HCEC 1CT (cell line): ENCODE results near the gene CASP8AP2.
"Not testable (repeated sequence)": the region's sequence is repeated elsewhere in the genome, so short reads cannot be mapped to it uniquely, and the experiment has no call there.

Experiments used
- DNase-seq: peaks from one replicate; pipeline ENCODE4 v3.0.0-alpha.2; 2017

Gene CASP8AP2

DNA sequence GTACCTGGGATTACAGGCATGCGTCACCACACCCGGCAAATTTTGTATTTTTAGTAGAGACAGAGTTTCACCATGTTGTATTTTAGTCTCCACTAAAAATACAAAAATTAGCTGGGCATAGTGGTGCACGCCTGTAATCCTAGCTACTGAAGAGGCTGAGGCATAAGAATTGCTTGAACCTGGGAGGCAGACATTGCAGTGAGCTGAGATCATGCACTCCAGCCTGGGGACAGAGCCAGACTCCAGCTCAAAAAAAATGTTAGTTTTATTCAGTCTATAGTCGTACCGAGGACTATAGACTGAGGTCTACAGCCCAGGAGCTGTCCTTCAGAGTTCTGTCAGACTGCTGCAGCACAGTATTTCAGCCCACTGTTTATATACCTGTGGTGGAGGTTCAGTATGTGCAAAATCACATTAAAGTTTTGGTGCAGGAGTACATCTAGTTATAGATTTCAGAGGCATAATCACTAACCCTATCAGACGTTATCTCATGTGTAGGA lies 3.6 kb upstream of the CASP8AP2 start:
- no peak for DNase-seq

DNA sequence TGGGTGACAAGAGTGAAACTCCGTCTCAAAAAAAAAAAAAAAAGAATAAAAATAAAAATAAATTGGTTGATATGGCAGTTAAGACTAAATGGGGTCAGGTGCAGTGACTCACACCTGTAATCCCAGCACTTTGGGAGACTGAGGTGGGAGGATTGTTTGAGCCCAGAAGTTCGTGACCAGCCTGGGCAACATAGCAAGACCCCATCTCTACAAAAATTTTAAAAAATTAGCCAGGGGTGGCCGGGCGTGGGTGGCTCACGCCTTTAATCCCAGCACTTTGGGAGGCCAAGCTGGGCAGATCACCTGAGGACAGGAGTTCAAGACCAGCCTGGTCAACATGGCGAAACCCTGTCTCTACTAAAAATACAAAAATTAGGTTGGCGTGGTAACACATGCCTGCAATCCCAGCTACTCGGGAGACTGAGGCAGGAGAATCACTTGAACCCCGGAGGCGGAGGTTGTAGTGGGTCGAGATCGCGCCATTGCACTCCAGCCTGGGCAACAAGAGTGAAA lies 1.1 kb upstream of the CASP8AP2 start:
- not testable (repeated sequence) for DNase-seq

- peak; percentile 3 for DNase-seq
Observed at GRCh38 chr6:89828988-89829471, 650 bp upstream of the CASP8AP2 start.

GRCh38 chr6:89830170-89830809 lies 610 bp downstream of the CASP8AP2 start:
- no peak for DNase-seq

GRCh38 chr6:89834884-89835792 lies 5.5 kb downstream of the CASP8AP2 start:
- peak; percentile 20 for DNase-seq

DNA sequence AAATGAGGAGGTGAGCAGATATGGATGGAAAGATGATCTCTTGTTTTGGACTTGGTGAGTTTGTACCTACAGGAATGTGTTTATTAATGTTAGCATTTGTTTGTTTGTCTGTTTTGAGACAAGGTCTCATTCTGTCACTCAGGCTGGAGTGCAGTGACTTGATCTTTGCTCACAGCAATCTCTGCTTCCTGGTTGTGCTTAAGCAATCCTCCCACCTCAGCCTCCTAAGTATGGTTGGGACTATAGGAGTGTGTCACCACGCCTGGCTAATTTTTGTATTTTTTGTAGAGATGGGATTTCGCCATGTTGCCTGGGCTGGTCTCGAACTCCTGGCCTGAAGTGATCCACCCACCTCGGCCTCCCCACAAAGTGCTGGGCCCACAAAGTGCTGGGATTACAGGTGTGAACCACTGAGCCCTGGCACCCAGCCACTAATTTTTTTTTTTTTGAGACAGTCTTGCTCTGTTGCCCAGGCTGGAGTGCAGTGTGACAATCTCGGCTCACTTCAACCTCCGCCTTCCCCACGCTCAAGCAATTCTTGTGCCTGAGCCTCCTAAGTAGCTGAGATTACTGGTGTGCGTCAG lies 7.1 kb downstream of the CASP8AP2 start:
- no peak for DNase-seq

DNA sequence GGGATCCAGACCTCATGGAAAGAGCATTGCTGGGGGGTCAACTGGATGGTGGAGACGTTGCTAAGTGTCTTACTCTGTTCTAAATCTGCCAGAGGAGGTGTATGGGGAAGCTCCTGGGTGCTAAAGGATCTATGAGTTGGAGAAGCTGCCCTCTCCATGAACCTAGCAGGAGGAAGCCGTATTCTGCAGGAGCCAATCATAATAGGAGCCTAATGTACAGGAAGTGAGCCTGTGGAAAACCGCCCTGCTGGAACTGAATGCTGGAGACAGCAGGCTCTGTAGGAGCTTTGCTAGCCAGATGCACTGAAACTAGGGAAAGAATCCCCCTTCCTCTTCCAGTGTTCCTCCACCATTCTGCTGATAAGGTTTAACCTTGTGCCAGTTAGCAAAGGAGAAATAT lies 10.9 kb downstream of the CASP8AP2 start:
- no peak for DNase-seq

GRCh38 chr6:89842228-89842627 lies 12.5 kb downstream of the CASP8AP2 start:
- DNase-seq, result peak; percentile 37

- peak; percentile 13 for DNase-seq
Observed at GRCh38 chr6:89843070-89843469, 13.4 kb downstream of the CASP8AP2 start.

- not testable (repeated sequence) for DNase-seq
Observed at GRCh38 chr6:89847513-89847912, 17.8 kb downstream of the CASP8AP2 start.

DNA sequence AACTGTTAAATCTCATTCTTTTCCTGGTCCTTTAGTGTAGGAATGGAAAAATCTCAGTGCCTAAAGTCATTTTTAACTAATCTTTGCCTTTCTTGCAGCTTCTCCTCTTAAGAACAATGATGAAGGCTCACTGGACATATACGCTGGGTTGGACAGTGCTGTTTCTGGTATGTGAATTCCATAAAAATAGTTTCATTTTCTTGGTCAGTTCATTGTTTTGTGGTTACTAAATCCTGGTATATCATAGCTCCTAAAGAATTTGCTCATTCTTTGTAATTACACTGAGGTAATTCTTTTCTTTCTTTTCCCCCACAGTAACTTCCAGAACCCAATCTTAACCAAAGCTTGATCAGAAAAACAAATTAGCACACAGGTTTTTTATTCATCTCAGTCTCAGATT lies 23.4 kb downstream of the CASP8AP2 start:
- no peak for DNase-seq

DNA sequence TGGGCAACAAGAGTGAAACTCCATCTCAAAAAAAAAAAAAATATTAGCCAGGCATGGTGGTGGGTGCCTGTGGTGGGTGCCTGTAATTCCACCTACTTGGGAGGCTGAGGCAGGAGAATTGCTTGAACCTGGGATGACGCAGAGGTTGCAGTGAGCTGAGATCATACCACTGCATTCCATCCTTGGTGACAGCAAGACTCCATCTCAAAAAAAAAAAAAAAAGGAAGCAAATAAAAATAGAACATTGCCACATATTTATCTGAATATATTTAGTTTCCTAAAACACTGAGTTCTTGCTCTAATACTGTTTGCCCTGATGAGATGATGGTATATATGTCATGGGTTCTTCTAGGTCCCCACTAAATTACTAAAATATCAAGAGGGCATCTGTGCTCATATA lies 28.4 kb downstream of the CASP8AP2 start:
- no peak for DNase-seq

GRCh38 chr6:89859744-89860143 lies 30.1 kb downstream of the CASP8AP2 start:
- no peak for DNase-seq

GRCh38 chr6:89862273-89862672 lies 32.6 kb downstream of the CASP8AP2 start:
- DNase-seq, result no peak

DNA sequence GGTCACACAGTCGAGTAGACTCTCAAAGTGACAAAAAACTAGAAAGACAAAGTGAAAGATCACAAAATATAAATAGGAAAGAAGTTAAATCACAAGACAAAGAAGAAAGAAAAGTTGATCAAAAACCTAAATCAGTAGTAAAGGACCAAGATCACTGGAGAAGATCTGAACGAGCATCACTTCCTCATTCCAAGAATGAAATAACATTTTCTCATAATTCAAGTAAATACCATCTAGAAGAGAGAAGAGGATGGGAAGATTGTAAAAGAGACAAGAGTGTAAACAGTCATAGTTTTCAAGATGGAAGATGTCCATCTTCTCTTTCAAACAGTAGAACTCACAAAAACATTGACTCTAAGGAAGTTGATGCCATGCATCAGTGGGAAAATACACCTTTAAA lies 33.0 kb downstream of the CASP8AP2 start:
- DNase-seq, result no peak

- no peak for DNase-seq
Observed at GRCh38 chr6:89866024-89866678, 36.5 kb downstream of the CASP8AP2 start.

DNA sequence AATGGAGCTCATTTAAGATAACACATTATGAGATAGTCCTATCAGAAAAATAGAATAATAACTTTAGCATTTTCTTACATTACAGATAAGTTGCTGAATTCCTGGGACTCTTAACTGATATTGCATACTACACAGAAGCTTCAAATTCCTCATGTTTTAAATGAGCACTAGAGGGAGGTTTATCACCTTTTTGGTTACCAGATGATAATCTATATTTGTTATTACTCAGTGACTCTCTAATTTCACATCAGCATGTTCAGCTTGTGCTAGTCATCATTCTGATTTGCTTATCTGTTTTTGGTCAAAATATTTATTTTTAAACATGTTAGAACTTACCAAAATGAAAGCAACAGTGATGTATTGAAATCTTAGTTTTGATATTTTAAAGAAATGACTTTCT lies 44.0 kb downstream of the CASP8AP2 start:
- no peak for DNase-seq

DNA sequence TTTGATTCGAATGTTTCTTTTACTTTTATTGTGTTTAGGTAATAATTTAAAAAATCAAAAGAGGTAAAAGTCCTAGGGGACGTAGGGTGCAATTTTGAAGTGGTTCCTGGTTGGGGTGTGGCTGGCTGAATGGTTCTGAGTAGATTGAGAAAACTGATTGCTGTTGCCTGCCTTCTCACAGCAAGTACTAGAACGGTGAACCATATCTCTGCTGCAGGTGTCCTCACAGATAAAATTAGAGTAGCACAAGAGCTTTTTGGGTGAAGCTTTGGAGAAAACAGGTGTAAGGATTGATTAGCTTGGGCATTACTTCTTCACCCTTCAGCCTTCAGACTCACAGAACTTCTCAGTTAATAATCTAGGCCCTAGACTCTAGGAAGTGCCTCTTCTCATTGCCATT lies 44.8 kb downstream of the CASP8AP2 start:
- DNase-seq, result no peak

GRCh38 chr6:89886378-89887120 lies 56.9 kb downstream of the CASP8AP2 start:
- no peak for DNase-seq

- no peak for DNase-seq
Observed at GRCh38 chr6:89887452-89888137, 57.9 kb downstream of the CASP8AP2 start.

DNA sequence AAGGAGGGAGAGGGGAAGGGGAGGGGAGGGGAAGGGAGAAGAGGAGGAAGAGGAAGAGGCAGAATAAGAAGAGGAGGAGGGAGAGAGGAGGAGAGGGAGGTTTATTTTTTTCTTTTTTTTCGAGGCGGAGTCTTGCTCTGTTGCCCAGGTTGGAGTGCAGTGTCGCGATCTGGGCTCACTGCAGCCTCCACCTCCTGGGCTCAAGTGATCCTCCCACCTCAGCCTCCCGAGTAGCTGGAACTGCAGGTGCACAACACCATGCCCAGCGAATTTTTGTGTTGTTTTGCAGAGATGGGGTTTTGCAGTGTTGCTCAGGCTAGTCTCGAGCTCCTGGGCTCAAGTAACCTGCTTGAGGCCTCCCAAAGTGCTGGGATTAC lies 58.4 kb downstream of the CASP8AP2 start:
- no peak for DNase-seq
